ENCODE data around the gene FTSJ1.
"Not testable (repeated sequence)": the region's sequence is repeated elsewhere in the genome, so short reads cannot be mapped to it uniquely, and the experiment has no call there.

FTSJ1 gene

GRCh38 chrX:48498374-48498809 is 22.4 kb downstream of the FTSJ1 start:
- no peak for DNase-seq

GRCh38 chrX:48504261-48504660 is 28.3 kb downstream of the FTSJ1 start:
- no peak for DNase-seq

- no peak for DNase-seq
These were observed 29.5 kb downstream of the FTSJ1 start for GRCh38 chrX:48505481-48505880.

- no peak for DNase-seq
These were observed 31.2 kb downstream of the FTSJ1 start for GRCh38 chrX:48507246-48507645.

GRCh38 chrX:48508400-48509244 is 32.6 kb downstream of the FTSJ1 start, which contains the start of gene PORCN:
Gene PORCN (plus strand): TSS chrX:48508992. CDS start chrX:48509821, 829 bp downstream.
- DNase-seq = peak; percentile 88

- DNase-seq = no peak
These were observed 33.2 kb downstream of the FTSJ1 start for GRCh38 chrX:48509245-48509590.

GRCh38 chrX:48509619-48510018 is 33.6 kb downstream of the FTSJ1 start:
- DNase-seq = no peak

- DNase-seq = no peak
These were observed 35.6 kb downstream of the FTSJ1 start for GRCh38 chrX:48511560-48511959.

- no peak for DNase-seq
These were observed 36.5 kb downstream of the FTSJ1 start for GRCh38 chrX:48512371-48512935.

- DNase-seq = no peak
These were observed 37.7 kb downstream of the FTSJ1 start for GRCh38 chrX:48513670-48514069.

- no peak for DNase-seq
These were observed 38.3 kb downstream of the FTSJ1 start for GRCh38 chrX:48514126-48514806.

- DNase-seq = no peak
These were observed 39.0 kb downstream of the FTSJ1 start for GRCh38 chrX:48514868-48515460.

- no peak for DNase-seq
These were observed 39.8 kb downstream of the FTSJ1 start for GRCh38 chrX:48515842-48516241.

- DNase-seq = no peak
These were observed 40.3 kb downstream of the FTSJ1 start for GRCh38 chrX:48516285-48516684.

- DNase-seq = no peak
These were observed 41.0 kb downstream of the FTSJ1 start for GRCh38 chrX:48516987-48517386.

- not testable (repeated sequence) for DNase-seq
These were observed 43.5 kb downstream of the FTSJ1 start for GRCh38 chrX:48519481-48519880.

GRCh38 chrX:48520455-48520854 is 44.5 kb downstream of the FTSJ1 start:
- DNase-seq = no peak

GRCh38 chrX:48520976-48521352 is 45.0 kb downstream of the FTSJ1 start:
- DNase-seq = no peak

GRCh38 chrX:48521353-48522243 is 45.6 kb downstream of the FTSJ1 start, which contains the start of gene EBP:
Gene EBP (plus strand): TSS chrX:48521808. CDS start chrX:48523772, 1,964 bp downstream.
- peak; percentile 97 for DNase-seq

- no peak for DNase-seq
These were observed 46.3 kb downstream of the FTSJ1 start for GRCh38 chrX:48522291-48522690.

GRCh38 chrX:48523682-48524081 is 47.7 kb downstream of the FTSJ1 start:
- DNase-seq = no peak

- DNase-seq = not testable (repeated sequence)
These were observed 49.9 kb downstream of the FTSJ1 start for GRCh38 chrX:48525853-48526252.
